AG08396 (cell line): ENCODE data around the gene GXYLT1.
"Not testable (repeated sequence)": the region's sequence is repeated elsewhere in the genome, so short reads cannot be mapped to it uniquely, and the experiment has no call there.

Experiments
- DNase-seq: peaks from one replicate; pipeline ENCODE4 v3.0.0; 2012; ENCODE audit warnings: low spot score, mixed read lengths

Gene GXYLT1

DNA sequence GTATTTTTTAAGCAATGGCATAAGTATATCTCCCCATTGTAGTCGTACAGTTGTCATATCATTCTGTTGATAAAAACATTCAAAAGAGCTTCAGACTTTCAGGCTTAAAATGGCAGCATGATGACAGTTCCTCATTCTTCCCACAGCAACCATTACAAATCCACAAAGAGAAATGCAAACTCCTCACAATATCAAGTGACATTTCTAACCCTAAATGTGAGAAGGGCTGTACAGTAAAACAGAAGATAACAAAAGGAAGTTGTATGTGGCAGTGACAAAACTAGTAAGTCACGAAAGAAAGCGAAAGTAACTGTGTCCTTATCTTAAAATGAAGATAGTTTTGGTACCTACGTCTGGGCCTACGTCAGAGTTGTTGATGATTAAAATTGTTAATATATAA, 46.7 kb downstream of the GXYLT1 start:
- DNase-seq: no peak

DNA sequence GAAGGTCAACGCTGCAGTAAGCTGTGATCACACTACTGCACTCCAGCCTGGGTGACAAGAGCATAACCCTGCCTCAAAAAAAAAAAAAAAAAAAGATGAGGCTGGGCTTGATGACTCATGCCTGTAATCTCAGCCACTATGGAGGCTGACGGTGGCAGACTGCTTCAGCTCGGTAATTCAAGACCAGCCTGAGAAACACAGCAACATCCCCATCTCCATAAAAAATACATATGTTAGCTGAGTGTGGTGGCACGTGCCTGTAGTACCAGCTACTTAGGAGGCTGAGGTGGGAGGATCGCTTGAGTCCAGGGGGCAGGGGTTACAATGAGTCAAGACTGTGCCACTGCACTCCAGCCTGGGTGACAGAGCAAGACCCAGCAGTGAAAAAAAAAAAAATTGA, 50.4 kb downstream of the GXYLT1 start:
- no peak for DNase-seq

DNA sequence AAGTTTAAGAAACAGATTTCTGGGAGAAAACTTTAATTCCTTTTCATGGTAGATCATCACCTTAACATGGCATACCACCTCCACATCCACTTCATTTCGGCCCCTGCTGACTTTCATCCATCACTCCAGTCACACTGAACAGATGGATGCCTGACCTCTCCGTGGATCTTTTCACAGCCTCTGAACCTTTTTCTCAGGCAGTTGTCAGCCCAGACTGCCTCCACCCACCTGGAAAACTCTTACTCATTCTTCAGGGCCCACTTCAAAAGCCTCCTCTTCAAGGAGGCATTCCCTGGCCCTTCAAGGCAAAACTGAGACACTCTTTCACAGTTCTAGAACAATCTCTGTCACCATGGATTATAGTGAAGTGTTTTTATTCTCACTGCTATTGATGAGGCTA, 52.9 kb downstream of the GXYLT1 start:
- DNase-seq: no peak

DNA sequence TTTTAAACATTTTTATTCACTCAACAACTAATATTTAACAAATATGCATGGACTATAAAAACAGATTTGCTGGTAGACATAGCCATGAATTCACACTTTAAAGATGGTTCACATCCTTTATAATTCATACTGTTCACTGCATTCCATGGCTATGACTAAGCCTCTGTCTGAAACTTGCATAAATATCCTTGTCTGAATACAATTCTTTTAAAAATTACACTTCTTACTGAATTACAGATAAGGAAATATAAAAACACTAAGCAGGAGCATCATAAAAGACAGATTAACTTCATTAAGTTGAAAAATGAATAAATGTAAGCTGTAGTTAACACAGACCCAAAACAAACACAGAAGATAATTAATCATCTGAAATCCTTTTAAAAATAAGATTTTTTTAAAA, 53.8 kb downstream of the GXYLT1 start:
- peak; percentile 29 for DNase-seq

DNA sequence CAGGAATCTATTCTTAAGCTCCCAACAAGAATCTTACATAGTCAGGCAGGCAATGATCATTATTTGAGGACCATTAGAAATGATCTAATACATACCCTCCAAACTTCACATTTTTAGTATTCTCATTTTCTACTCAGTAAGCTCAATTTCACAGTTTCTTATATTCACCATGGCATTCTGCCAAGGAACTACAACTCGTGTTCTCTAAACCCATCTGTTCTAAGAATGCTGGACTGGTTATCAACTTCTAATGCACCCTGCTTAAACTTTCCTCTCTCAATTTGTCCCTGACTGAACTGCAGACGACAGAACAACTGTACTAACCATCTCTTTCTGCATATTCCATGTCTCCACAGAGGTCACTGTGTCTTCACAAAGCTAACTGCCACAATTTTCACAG, 58.6 kb downstream of the GXYLT1 start:
- no peak for DNase-seq

DNA sequence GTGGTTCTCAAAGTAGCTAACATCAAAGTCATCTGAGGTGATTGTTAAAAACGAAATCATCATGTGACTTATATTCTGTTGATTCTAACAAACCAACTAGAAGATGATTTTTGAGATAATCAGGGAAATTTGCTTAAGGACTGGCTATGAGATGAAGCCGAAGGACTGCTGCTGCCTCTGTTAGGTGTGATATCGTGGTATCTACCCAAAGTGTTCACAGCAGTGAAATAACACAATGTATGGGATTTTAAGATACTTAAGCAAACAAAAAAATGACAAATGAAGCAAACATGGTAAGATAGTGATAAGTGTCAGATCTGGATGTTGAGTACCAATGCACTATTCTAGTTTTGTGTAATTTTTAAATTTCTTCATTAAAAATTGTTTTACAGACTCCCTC, 59.1 kb downstream of the GXYLT1 start:
- no peak for DNase-seq

DNA sequence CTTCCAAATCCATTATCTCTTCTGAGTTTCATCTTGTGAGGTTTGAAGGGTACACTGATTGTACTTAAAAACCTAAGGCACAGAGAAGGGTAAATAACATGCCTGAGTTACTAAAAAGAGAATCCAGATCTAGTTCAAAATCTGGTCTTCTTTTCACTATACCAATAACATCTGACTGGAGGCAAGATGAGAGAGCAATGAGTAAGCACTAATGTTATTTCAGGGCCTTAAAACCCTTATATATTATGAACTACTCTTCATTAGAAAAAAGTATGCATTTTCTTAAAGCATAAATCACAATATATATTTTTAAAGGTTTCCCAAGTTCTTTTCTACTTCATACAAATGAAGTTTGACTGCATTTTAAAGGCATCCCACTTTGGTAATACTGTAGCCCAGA, 60.2 kb downstream of the GXYLT1 start:
- no peak for DNase-seq

DNA sequence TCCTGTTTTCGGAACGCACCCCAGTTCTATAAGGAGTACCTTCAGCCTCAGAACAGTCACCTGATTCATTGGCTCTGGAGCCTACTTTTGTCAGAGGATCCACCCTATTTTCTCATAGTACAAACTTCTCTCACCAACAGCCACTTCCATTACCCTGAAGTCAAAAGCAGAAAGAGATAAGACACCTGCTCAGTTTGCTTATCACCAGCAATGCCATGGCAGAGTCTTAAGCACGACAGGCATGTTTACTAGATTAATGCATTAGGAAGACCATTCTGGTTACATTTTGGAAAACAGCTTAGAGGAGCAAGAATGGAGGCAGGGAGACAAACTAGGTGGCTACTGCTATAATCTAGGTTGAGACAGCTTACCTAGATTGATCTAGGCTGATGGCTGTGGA, 67.7 kb downstream of the GXYLT1 start:
- no peak for DNase-seq

DNA sequence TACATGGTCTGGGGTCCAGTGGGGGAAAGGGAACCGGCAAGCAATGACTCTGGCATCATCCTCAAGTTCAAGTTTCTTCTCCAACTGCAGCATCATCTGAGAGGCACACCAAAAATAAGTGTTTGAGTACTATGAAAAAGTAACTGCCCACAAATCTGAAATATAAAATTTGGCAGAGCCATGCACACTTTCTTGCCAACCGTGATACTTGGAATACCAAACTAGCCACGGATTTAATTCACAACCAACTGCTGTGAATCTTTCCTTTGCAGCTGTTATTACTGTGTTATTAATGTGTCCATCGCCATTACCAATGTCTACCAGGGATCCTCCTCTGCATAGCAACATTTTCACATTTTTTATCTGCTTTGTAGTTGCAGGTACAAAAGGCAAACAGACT, 74.6 kb downstream of the GXYLT1 start:
- no peak for DNase-seq

DNA sequence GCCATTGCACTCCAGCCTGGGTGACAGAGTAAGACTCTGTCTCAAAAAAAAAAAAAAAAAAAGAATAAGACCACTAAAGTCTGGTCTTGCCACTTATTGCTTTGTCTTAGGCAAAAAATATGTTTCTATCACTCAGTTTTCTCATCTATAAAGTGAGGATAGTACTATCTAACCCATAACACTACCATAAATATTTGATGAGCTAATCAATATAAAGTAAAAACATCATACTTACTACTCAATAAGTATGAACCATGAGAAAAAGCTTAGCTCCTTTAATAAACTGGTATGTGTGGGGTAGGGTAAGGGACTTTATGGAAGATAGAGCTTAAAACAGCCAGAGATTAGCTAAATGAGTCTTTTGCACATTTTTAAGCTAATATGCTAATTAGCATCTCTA, 85.5 kb downstream of the GXYLT1 start:
- DNase-seq: no peak

DNA sequence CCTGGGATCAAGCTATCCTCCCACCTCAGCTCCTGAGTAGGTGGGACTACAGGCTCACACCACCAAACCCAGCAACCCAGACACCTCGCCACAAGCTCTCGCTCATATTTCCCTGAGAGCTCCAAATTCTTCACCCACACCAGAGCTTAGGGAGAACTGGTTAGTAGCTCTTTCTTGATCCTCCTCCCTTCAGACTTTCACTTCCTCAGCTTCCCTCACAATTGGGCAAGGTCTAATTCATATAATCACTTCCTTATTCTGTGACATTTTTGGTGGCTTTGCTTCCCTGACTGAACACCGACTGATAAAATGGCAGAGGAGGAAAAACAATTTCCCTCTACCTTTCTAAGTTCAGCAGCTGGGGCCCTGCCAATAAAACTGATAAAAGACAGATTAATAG, 88.5 kb downstream of the GXYLT1 start:
- DNase-seq: no peak

DNA sequence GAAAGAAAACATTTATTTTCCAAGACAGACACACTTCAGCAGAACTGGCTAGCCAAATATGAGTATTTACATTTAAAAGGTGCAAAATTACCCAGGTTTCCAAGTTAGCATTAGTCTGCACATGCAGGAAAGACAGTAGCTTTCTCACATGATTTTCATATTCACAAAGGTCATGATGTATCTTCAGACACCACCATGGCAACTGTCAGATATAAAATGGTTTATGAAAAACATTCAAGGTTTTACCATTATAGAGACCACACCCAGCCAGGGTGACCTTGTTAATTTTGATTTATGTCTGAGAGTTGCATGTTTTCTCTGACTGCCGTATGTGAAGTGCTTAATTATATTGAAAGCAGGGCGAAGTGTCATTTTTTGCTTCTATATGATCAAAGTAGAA, 91.2 kb downstream of the GXYLT1 start:
- DNase-seq: no peak

DNA sequence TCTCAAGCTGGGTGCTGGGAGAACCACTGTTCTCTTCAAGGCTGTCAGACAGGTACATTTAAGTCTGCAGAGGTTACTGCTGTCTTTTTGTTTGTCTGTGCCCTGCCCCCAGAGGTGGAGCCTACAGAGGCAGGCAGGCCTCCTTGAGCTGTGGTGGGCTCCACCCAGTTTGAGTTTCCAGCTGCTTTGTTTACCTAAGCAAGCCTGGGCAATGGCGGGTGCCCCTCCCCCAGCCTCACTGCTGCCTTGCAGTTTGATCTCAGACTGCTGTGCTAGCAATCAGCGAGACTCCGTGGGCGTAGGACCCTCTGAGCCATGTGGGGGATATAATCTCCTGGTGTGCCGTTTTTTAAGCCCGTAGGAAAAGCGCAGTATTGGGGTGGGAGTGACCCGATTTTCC, 95.7 kb downstream of the GXYLT1 start:
- DNase-seq: not testable (repeated sequence)

DNA sequence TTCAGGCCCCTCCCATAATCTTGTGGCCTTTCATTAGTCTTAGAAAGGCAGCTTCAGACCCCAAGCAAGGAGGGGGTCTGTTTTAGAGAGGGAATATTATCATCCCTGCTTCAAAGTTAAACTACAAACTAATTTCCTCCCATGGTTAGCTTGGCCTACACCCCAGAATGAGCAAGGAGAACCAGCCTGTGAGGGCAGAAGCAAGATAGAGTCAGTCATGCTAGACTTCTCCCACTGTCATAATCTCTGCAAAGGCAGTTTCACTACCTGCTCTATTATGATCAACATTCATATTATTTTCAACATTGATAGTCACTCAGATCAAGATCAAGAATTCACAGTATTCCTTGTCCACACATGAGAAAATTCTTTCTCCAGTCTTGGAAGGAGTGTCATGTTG, 105.1 kb downstream of the GXYLT1 start:
- no peak for DNase-seq

DNA sequence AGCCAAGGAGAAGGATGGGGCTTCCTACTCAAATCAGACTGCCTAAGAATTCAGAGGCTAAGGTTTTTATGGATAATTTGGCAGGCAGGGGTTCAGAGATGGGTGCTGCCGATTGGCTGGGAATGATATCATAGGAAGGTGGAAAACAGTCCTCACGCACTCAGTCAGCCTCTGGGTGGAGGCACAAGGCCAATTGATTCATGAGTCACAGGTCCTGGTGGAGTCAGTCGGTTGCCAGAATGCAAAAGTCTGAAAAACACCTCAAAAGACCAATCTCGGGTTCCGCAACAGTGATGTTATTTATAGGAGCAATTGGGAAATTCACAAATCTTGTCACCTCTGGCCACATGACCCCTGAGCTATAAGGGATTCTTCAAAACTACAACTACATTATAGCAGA, 105.5 kb downstream of the GXYLT1 start:
- peak; percentile 22 for DNase-seq

DNA sequence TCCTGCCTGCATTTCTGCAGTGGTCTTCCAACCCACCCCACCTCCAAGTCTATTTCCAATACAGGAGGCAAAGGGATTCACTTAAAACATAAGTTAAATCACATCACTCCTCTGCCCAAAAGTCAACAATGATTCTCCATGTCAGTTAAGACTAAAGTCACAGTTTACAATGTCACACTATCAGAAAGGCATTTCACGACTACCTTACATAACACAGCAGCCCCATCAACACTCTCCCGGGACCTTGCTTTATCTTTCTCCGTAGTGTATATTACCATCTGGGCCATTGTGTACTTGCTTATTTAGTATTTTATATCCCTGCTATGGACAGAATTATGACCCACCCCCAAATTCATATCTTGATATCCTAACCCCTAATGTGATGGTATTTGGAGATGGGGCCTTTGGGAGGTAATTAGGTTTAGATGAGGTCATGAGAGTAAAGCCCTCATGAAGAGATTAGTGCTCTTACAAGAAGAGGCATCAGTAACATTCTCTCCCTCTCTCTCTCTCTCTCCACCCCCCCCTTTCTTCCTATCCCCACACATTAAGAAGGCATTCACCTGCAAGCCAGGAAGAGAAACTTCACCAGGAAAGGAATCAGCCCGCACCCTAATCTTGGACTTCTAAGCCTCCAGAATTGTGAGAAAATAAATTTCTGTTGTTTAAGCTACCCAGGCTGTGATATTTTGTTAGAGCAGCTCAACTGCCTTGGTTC, 112.7 kb downstream of the GXYLT1 start:
- DNase-seq: no peak
